ENCODE measurements around the gene IPO11.

The IPO11 gene

DNA sequence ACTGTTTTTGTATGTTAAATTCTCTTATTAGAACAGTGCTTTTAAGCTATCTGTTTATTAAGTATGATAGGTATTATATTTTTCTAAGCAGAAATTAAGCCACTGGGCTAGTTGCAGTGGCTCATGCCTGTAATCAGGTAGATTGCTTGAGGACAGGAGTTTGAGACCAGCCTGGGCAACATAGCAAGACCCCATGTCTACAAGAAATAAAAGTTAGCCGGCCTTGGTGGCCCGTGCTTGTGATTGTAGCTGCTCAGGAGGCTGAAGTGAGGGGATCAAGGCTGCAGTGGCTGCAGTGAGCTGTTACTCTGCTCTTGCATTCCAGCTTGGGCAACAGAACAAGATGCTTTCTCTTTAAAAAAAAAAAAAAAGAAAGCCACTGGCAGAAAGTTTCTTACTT is 121.0 kb downstream of the IPO11 start:
- no peak overlapping the region for H3K27ac ChIP-seq (ENCODE audit: low read depth, low read length)
- no peak overlapping the region for H2AFZ ChIP-seq (ENCODE audit: low read depth, low read length, severe bottlenecking)
- H3K4me3 ChIP-seq (ENCODE audit: insufficient read depth, low read length, poor library complexity, severe bottlenecking), result no peak overlapping the region
- no peaks in the 10 kb centered on the region for H3K79me2 ChIP-seq (ENCODE audit: insufficient read depth, low read length)
- H3F3A ChIP-seq (ENCODE audit: insufficient read depth), result no peaks in the 10 kb centered on the region
- no peaks in the 10 kb centered on the region for H3K9me3 ChIP-seq (ENCODE audit: insufficient read depth, low read length)
- H3K9ac ChIP-seq (ENCODE audit: low read length), result no peak overlapping the region
- TF ChIP-seq, protein P1, sequence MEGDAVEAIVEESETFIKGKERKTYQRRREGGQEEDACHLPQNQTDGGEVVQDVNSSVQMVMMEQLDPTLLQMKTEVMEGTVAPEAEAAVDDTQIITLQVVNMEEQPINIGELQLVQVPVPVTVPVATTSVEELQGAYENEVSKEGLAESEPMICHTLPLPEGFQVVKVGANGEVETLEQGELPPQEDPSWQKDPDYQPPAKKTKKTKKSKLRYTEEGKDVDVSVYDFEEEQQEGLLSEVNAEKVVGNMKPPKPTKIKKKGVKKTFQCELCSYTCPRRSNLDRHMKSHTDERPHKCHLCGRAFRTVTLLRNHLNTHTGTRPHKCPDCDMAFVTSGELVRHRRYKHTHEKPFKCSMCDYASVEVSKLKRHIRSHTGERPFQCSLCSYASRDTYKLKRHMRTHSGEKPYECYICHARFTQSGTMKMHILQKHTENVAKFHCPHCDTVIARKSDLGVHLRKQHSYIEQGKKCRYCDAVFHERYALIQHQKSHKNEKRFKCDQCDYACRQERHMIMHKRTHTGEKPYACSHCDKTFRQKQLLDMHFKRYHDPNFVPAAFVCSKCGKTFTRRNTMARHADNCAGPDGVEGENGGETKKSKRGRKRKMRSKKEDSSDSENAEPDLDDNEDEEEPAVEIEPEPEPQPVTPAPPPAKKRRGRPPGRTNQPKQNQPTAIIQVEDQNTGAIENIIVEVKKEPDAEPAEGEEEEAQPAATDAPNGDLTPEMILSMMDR (IDR thresholded peaks at IDR 0.05; ENCODE audit: insufficient read depth, low read length, poor library complexity, severe bottlenecking), result no peak
- TF ChIP-seq EZH2phosphoT487 (conservative IDR thresholded peaks at IDR 0.05; ENCODE audit: low read length), result no peak
- no peak overlapping the region for H3K4me2 ChIP-seq (ENCODE audit: low read depth, low read length, poor library complexity, severe bottlenecking)
- H4K20me1 ChIP-seq (ENCODE audit: low read depth, low read length), result no peaks in the 10 kb centered on the region
- no peaks in the 10 kb centered on the region for H3K9me2 ChIP-seq (replicated peaks; ENCODE audit: insufficient read depth, low read length)
- H3K36me3 ChIP-seq (ENCODE audit: low read length), result no peaks in the 10 kb centered on the region
- H3K27me3 ChIP-seq (ENCODE audit: low read length), result no peaks in the 10 kb centered on the region

DNA sequence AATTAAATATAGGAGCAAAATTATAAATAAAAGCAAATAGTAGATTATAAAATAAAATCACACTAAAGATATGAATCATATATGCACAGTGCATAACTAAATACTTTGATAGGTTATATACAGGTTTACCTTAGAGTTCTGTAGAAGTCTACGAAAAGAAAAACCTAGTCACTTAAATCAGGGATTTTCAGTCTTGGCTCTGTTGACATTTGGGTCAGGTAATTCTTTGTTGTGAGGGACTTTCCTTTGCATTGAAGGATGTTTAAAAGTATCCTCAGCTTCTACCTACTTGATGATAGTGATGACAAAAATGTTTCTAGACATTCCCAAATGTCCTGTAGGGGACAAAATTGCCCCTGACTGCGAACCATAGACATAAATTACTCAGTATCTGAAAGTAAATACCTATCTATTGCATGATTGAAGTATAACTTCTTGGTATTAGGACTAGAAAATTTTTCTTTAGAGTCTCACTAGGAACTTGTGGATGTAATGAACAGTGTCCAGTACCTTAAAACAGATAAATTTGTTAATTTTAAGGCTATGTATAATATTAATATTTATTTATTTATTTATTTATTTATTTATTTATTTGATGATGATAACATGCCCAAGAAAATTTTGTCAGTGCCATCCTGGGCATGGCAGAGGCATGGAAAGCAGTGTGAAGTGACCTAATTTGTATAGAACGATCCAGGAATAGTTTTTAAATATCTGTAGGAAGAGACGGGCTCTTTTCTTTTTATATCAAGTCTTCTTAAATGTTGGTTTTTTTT is 122.1 kb downstream of the IPO11 start:
- Histone ChIP-seq H4K20me1 (ENCODE audit: low read depth, low read length) (no peaks in the 10 kb centered on the region), H3K27ac (ENCODE audit: low read depth, low read length) (no peak overlapping the region), H3K4me3 (ENCODE audit: insufficient read depth, low read length, poor library complexity, severe bottlenecking) (no peak overlapping the region), H3K9me3 (ENCODE audit: insufficient read depth, low read length) (no peaks in the 10 kb centered on the region), H2AFZ (ENCODE audit: low read depth, low read length, severe bottlenecking) (no peak overlapping the region), H3K36me3 (ENCODE audit: low read length) (no peaks in the 10 kb centered on the region), H3K9ac (ENCODE audit: low read length) (no peak overlapping the region), H3F3A (ENCODE audit: insufficient read depth) (no peaks in the 10 kb centered on the region), H3K27me3 (ENCODE audit: low read length) (no peaks in the 10 kb centered on the region), H3K79me2 (ENCODE audit: insufficient read depth, low read length) (no peaks in the 10 kb centered on the region), H3K9me2 (replicated peaks; ENCODE audit: insufficient read depth, low read length) (no peaks in the 10 kb centered on the region), H3K4me2 (ENCODE audit: low read depth, low read length, poor library complexity, severe bottlenecking) (no peak overlapping the region)
- TF ChIP-seq, protein P1 (IDR thresholded peaks at IDR 0.05; ENCODE audit: insufficient read depth, low read length, poor library complexity, severe bottlenecking), result no peak
- TF ChIP-seq EZH2phosphoT487 (conservative IDR thresholded peaks at IDR 0.05; ENCODE audit: low read length), result no peak

DNA sequence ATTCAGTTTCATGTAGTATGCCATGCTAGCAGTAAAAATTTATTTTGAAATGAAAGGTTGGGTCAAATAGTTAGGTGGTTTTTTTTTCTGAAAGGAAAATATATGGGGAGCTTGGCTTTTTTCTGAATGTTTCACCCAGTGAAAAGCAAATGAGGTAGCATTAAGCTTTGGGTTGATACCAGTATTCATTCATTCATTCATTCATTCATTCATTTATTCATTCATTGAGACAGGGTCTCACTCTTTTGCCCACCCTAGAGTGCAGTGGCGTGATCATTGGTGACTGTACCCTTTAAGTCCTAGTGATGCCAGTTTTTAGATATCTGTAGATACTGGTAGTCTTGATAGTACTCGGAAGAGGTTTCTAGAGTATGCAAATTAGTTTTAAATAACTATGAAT is 123.7 kb downstream of the IPO11 start:
- no peaks in the 10 kb centered on the region for H3F3A ChIP-seq (ENCODE audit: insufficient read depth)
- no peaks in the 10 kb centered on the region for H3K9me2 ChIP-seq (replicated peaks; ENCODE audit: insufficient read depth, low read length)
- no peaks in the 10 kb centered on the region for H3K9me3 ChIP-seq (ENCODE audit: insufficient read depth, low read length)
- no peak overlapping the region for H3K27ac ChIP-seq (ENCODE audit: low read depth, low read length)
- H3K4me3 ChIP-seq (ENCODE audit: insufficient read depth, low read length, poor library complexity, severe bottlenecking), result no peak overlapping the region
- H3K79me2 ChIP-seq (ENCODE audit: insufficient read depth, low read length), result no peaks in the 10 kb centered on the region
- no peak overlapping the region for H3K4me2 ChIP-seq (ENCODE audit: low read depth, low read length, poor library complexity, severe bottlenecking)
- H3K27me3 ChIP-seq (ENCODE audit: low read length), result no peaks in the 10 kb centered on the region
- H3K36me3 ChIP-seq (ENCODE audit: low read length), result no peaks in the 10 kb centered on the region
- no peaks in the 10 kb centered on the region for H4K20me1 ChIP-seq (ENCODE audit: low read depth, low read length)
- no peak for TF ChIP-seq EZH2phosphoT487 (conservative IDR thresholded peaks at IDR 0.05; ENCODE audit: low read length)
- TF ChIP-seq, protein P1 (IDR thresholded peaks at IDR 0.05; ENCODE audit: insufficient read depth, low read length, poor library complexity, severe bottlenecking), result no peak
- no peak overlapping the region for H2AFZ ChIP-seq (ENCODE audit: low read depth, low read length, severe bottlenecking)
- no peak overlapping the region for H3K9ac ChIP-seq (ENCODE audit: low read length)
